ENCODE results near the gene KIFBP.
"Not testable (repeated sequence)": the region's sequence is repeated elsewhere in the genome, so short reads cannot be mapped to it uniquely, and the experiment has no call there.

Gene KIFBP

DNA sequence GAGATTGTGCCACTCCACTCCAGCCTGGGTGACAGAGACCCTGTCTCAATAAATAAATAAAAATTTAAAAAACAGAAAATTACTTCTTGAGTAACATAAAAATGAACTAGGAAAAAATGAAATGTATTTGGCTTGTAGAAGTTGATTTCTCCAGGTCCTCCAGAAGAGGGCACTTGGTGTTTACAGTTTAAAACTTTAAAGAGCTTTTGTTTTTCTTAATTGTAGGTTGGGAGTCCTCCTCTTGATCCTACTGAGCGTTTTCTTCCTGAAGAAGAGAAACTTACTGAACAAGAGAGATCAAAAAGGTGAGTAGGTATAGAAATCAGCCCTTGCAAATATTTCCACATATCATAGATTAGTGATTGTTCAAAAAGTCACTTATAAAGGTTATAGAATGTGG, 16.2 kb downstream of the KIFBP start:
- no peak for DNase-seq

DNA sequence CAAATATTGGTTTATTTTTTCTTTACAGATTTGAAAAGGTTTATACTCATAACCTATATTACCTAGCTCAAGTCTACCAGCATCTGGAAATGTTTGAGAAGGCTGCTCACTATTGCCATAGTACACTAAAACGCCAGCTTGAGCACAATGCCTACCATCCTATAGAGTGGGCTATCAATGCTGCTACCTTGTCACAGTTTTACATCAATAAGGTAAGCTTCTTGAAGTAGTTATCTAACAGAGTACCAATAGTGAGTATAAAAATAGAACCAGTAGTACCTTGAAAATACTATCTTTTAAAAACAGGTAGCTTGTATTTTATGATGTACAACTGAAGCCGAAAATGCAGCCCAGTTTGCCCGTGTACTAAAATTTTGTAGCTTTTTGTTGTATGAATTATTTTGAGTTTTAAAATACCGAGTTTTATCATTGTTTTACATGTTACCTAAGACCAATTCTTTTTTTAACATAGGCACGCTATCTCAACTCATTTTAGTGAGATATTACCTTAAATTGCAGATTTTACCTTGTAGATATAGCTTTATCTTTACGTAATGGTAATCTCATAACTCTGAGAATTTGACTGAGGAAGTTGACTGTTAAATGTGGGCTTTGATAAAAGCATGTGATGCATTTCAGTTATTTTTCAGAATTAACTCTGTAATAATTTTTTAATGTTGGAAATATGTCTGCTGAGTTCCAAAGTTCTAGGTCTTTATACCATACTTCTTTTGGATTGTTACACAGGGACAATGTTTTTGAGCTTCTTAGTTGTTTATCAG, 17.3 kb downstream of the KIFBP start:
- no peak for DNase-seq

GRCh38 chr10:69007260-69007659, 18.7 kb downstream of the KIFBP start:
- DNase-seq = no peak

DNA sequence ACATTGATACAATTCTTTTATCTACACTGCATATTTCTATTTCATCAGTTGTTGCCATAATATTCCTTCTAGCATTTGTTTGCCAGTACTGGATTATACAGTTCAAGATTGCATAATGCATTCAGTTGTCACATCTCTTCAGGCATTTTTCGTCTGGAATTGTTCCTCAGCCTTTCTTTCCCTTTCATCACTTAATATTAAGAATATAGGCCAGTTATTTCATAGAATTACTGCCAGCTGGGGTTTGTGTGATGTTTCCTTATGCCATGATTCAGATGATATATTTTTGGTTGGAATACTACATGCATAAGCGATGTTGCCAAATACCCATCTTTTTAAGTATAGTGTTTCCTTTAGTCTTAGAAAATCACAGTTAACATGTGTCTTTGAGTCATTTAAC, 20.8 kb downstream of the KIFBP start:
- DNase-seq = no peak

GRCh38 chr10:69010151-69010640, 21.6 kb downstream of the KIFBP start:
- no peak for DNase-seq

DNA sequence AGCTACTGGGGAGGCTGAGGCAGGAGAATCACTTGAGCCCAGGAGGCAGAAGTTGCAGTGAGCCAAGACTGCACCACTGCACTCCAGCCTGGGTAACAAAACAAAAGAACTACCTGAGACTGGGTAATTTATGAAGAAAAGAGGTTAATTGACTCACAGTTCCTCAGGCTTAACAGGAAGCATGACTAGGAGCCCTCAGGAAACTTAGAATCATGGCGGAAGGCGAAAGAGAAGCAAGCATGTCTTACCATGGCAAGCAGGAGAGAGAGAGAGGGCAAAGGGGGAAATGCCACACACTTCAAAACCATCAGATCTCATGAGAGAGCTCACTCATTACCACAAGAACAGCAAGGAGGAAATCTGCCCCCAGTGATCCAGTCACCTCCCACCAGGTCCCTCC, 24.2 kb downstream of the KIFBP start:
- peak; percentile 32 for DNase-seq

DNA sequence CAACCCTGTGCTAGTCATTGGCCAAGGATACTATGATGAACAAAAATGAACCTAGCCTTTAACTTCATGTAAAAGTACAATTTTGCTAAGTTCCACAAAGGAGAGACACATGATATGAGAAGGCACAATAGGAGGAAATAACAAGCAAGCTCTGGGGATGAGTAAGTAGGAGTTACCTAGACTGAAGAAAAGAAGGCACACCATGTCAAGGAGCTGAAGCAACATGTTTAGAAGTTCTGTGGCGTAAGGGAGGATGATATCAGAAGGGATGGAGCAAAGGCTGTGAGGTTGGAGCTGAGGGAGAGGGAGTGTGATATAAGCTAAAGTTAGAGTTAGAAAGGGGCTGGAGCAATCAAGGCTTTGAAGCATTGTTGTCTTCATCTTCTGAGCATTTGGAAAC, 25.6 kb downstream of the KIFBP start:
- DNase-seq = no peak

- DNase-seq = no peak
Measured at GRCh38 chr10:69018613-69019012, 30.0 kb downstream of the KIFBP start.

DNA sequence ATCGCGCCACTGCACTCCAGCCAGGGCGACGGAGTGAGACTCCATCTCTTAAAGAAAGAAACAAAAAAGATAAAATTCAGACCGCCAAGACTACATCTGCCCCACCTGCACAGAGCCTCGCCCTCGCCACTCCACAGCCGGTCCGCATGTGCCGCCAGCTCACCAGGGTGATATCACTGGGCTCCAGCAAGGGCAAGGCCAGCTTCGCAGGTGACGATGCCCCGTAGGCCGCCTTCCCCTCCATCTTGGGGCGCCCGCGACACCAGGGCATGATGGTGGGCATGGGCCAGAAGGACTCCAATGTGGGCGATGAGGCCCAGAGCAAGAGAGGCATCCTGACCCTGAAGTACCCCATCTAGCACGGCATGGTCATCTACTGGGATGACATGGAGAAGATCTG, 34.0 kb downstream of the KIFBP start:
- DNase-seq = no peak

DNA sequence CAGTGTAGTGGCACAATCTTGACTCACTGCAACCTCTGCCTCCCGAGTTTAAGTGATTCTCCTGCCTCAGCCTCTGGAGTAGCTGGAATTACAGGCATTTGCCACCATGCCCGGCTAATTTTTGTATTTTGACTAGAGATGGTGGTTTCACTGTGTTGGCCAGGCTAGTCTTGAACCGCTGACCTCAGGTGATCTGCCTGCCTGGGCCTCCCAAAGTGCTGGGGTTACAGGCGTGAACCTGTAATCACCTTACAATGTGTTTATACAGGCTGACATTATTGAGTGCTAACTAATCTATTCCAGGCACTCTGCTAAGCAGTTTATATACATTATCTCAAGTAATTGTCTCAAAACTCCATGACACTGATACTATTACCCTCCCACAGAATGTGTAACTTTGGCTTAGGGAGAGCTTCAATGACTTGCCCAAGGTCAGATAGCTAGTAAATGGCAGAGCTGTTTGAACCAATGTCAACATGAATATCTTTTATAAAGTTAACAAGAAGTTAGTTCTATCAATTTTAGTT, 36.8 kb downstream of the KIFBP start:
- no peak for DNase-seq

DNA sequence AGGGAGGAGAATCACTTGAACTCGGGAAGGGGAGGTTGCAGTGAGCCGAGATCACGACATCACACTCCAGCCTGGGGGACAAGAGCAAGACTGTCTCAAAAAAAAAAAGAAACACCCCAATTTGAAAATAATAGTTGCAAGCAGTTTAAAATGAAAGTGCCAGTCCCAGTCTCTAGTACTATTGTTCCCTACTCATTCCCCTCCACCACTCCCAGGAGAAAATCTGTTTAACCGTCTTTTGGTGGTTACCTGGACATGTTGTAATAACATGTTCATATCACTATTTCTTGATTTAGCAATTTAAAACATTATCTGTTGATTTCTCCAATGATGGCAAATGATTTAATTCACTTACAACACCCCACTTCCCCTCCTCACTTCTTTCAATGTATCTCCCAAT, 44.7 kb downstream of the KIFBP start:
- DNase-seq = no peak

DNA sequence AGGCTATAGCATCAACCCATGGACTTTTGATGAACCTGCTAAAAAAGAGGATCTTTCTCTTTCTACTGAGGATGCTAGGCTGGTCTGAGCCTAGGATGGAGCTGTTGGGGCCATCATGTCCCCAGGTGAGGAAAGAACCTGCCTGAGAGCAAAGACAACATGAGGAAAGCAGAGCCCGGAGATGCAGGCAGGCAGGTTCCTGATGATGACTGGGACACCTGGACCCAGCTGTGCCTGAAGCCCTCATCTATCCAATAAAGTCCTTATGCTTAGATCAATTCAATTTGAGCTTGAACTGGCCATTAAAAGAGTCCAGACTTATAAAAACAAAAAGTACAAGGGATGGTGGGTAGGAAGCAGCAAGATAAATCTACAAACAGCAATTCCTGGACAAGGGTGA, 48.9 kb downstream of the KIFBP start:
- DNase-seq = no peak

GRCh38 chr10:69040904-69041303, 52.3 kb downstream of the KIFBP start:
- not testable (repeated sequence) for DNase-seq

DNA sequence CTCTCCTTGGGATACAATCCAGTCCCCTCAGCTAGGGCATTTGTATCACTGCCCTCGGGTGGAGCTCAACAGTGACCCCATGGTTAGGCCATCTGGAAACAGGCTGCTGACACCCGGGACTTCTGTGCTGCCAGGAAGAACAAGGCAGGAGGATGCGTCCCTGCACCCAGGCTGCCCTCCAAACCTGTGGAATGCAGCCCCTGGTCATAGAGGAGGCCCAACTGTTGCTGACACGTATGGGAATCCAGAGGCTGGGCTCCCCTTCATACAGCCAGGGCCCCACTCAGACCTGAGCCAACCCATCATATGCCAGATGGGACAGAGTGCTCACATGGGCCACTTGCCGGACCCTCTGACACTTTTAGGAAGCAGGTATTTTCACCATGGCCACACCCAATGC, 53.8 kb downstream of the KIFBP start:
- DNase-seq = no peak

DNA sequence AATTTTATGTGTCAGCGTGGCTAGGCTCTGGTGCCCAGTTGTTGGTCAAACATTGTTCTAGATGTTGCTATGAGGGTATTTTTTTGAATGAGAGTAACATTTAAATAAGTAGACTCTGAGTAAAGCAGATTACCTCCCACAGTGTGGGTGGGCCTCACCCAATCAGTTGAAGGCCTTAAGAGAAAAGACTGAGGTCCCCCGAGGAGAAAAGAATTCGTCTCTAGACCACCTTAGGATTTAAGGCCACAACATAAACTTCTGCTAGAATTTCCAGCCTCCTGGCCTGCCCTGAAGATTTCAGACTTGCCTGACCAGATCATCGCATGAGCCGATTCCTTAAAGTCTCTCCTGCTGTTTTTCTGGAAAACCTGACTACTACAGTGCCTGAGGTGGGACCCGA, 54.2 kb downstream of the KIFBP start:
- no peak for DNase-seq

DNA sequence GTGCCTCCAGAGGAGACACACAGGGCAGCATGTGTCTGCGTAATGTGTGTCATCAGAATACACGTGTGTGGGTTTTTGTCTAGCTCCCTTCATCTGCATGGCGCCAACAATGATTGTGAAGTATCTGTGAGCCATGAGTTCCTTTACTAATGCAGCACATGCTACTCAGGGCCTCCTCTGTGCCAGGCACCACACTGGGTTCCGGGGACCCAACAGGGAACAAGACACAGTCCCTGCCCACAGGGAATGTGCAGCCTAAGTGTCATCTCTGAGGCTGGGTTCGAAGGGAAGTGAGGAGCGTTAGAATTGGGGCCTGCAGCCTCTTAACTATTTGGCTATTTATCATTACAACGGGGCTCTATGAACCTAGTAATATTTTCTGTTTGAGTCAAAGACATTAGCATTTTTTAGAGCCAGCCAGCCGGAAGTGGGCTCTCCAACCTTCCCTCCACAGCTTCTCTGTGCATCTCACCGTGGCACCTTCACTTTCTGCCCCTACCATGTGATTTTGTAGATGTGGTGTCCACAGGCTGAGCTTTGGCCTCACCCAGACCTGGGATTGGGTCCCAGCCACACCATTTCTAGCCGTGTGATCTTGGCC, 55.4 kb downstream of the KIFBP start:
- DNase-seq = no peak

GRCh38 chr10:69044546-69044945, 55.9 kb downstream of the KIFBP start:
- no peak for DNase-seq

DNA sequence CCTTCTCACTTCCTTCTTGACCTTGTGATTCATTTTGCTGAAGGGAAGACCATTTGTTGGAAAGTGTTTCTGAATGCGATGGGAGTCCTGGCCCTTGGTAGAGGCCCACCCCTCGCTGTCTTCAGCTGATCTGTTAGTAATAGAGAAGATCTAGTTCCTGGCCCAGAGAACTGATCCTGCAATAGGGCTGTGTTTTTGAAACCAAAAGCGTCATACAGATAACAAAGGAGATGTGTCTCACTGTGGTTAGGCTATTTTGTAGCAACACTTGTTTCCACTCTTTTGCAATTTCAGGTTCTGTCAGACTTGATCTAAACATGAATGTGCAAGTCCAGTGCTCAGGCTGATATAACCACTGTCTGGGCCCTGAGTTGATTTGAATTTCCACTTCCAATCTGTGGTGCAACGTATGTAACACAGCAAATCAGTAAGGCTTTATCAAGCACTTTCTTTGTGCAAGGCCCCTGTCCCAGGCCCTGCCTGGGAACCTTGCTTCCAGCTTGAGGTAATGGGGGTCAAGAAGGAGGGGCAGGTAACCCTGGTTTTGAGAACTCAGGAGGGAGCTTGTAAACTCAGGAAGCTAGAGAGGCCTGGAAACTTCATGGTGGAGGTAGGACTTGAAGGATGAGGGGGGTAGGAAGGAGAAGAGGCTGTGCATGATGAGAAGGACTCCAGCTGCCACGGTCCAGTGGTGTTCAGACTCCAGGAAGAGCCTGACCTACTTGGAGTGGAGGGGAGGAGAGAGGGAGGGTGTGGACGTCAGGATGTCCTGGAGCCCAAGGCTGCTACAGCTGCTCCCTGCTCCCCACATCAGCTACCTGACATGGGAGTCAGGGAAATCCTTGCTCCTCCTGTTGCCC, 57.1 kb downstream of the KIFBP start:
- DNase-seq = peak; percentile 47

DNA sequence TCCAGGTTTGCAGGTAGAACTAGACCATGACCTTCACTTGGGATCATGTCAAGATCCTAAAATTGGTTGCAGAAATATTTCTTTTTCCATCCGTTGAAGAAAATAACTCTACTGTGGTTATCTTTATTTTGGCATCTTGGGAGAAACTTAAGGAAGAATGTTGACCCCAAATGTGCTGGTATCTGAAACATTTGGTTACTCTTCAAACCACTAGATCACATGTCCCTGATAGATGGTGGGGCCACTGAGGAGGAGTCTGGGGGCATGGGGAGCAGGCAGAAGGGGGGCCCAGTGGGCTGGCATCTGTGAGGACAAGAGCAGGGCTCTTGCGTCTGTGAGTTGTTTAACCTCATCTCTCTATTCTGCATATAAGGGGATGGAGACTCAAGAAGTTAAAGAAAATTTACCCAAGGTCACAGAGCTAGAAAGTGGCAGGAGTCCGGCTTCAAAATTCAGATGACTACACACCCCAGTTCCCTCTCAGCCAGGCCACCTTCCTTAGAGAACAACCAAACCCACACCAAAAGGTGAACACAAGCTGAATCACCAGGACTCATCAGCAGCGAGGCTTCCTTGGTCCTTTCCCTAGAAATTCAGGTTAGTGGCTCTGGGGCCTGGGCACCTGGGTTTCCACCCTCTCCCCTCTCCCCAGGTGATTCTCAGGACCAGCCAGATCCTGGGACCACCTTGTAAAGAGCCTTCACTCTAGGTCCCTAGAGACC, 58.7 kb downstream of the KIFBP start:
- DNase-seq = no peak

- DNase-seq = peak; percentile 71
Measured at GRCh38 chr10:69048103-69048502, 59.5 kb downstream of the KIFBP start.

DNA sequence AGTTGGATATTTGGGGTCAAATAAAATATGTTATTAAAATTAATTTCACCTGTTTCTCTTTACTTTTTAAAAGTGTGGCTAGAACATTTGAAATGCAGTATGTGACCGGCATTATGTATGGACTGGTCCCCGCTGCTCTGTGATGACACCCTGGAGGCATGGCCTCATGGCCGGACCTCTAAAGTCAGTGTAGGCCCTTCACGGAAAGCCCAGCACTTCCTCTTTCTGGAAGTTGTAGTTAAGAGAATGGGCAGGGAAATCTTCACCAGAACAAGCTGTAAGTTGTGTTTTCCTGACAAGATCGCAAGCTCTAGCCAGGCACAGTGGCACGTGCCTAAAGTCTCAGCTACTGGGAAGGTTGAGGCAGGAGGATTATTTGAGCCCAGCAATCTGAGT, 61.0 kb downstream of the KIFBP start:
- no peak for DNase-seq

GRCh38 chr10:69051303-69051702, 62.7 kb downstream of the KIFBP start:
- peak; percentile 53 for DNase-seq
